ENCODE measurements around the gene FAM180A. TPM values are rescaled to one million over a fixed set of nuclear protein-coding genes. Genes with fewer than 3 reads are reported as not detected.

FAM180A gene
- total and polyA plus RNA-seq, 10 of the 15 experiments (the other 5 are each of a cell fraction or from before 2014, with no cell fraction given): not detected

- Histone ChIP-seq H3K4me3 (no peak overlapping the region), H2AFZ (ENCODE audit: control insufficient read depth, low read depth, low read length) (no peak overlapping the region), H3K4me1 (ENCODE audit: control insufficient read depth, insufficient read depth, low read length) (no peaks in the 10 kb centered on the region), H3K9ac (ENCODE audit: control insufficient read depth, insufficient read depth, low read length) (no peak overlapping the region), H3K27ac (ENCODE audit: control insufficient read depth, insufficient read depth) (no peak overlapping the region), H4K20me1 (ENCODE audit: control insufficient read depth, insufficient read depth) (no peaks in the 10 kb centered on the region), H3K79me2 (ENCODE audit: control insufficient read depth, insufficient read depth, low read length) (no peaks in the 10 kb centered on the region), H3K9me3 (replicated peaks; ENCODE audit: control insufficient read depth, insufficient read depth, low read length) (no peaks in the 10 kb centered on the region), H3K27me3 (replicated peaks in 1 of 2; ENCODE audit: control insufficient read depth in 2 of 2, insufficient read depth in 2 of 2, low read length in 1 of 2) (no peaks in the 10 kb centered on the region), H3K36me3 (ENCODE audit: control insufficient read depth in 2 of 2, insufficient read depth in 2 of 2, low read length in 1 of 2) (no peaks in the 10 kb centered on the region), H3K4me2 (ENCODE audit: control insufficient read depth, insufficient read depth) (no peak overlapping the region)
- SMC1A ChIA-PET (ENCODE audit: uncharacterized antibody, unreplicated experiment): interaction anchor here (1.6 kb wide), 1 partner anchor 9 kb away, joined by 5 read pairs; no protein-coding TSS in a partner anchor
- FAIRE-seq (no peak), ATAC-seq (no peak), DNase-seq (ENCODE audit: low read depth, low spot score) (no peak)
- in situ Hi-C loops (cut with MboI): no loop called here
- POLR2A ChIA-PET: no interaction called here
- TF ChIP-seq GABPA (IDR thresholded peaks at IDR 0.05; ENCODE audit: low read depth) (no peak), HDAC2 (IDR thresholded peaks at IDR 0.05) (no peak), STAT1 (conservative IDR thresholded peaks at IDR 0.05) (no peak), MLLT1 (IDR thresholded peaks at IDR 0.05) (no peak), CEBPZ (IDR thresholded peaks at IDR 0.05; ENCODE audit: low read depth, low read length) (no peak), HDAC6 (IDR thresholded peaks at IDR 0.05; ENCODE audit: unreplicated experiment) (no peak), MTA2 (IDR thresholded peaks at IDR 0.05; ENCODE audit: low read depth) (no peak)
- TF ChIP-seq, protein P1, sequence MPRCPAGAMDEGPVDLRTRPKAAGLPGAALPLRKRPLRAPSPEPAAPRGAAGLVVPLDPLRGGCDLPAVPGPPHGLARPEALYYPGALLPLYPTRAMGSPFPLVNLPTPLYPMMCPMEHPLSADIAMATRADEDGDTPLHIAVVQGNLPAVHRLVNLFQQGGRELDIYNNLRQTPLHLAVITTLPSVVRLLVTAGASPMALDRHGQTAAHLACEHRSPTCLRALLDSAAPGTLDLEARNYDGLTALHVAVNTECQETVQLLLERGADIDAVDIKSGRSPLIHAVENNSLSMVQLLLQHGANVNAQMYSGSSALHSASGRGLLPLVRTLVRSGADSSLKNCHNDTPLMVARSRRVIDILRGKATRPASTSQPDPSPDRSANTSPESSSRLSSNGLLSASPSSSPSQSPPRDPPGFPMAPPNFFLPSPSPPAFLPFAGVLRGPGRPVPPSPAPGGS (IDR thresholded peaks at IDR 0.05; ENCODE audit: borderline replicate concordance, insufficient read depth, low read depth, low read length, poor library complexity, severe bottlenecking): no peak
- RAD21 ChIA-PET (ENCODE audit: unreplicated experiment): no interaction called here
- BruUV-seq (replicated peaks): no TSS peak
- CTCF ChIA-PET: interaction anchor here (1.3 kb wide), 1 partner anchor 19 kb away, joined by 3 read pairs; no protein-coding TSS in a partner anchor
- 70% methylated on average over 3 of the region's 3 CpGs for WGBS (ENCODE audit: insufficient coverage, insufficient replicate concordance, low lambda C conversion rate, missing lambda C conversion rate)
- intact Hi-C loops (cut with micrococcal nuclease; ENCODE audit: unreplicated experiment): no loop called here
Observed at GRCh38 chr7:135692055-135692454, 56.6 kb downstream of the FAM180A start.

Measured in GM12878 (cell line).